Right ventricle myocardium superior (tissue), 1 donor: ENCODE data around the gene ADAMTS12. TPM values are rescaled to one million over a fixed set of nuclear protein-coding genes. Genes with fewer than 3 reads are reported as not detected.

ENCODE experiments used
- ATAC-seq: fragments of 200-7000 bp; cut with Tn5 transposase; one replicate; pipeline ENCODE4 v1.9.1; 2020; ENCODE audit warnings: mild to moderate bottlenecking; ENCODE audit not compliant: poor library complexity
- DNase-seq: peaks from one replicate; pipeline ENCODE4 v3.0.0-alpha.2; 2020
- intact Hi-C: fragments of 100-400 bp; cut with DNase I; formaldehyde crosslinking; loops from one replicate; pipeline ENCODE4 v1.11.2; 2022
- total RNA-seq: library from RNA; stranded (reverse); fragmentation: NEBNext Ultra II Directional; extraction: Animal tissue kit (Norgen Biotek cat#: 25700); gene quantifications from one replicate; pipeline ENCODE4 v1.2.1, GENCODE V29; 2021
- donor health status: DM: no; HTN: yes; CAD: no; lungs with severe emphysema.

ADAMTS12 gene
- total RNA-seq, 1 donor from 2014 or later = 1.7 TPM

DNA sequence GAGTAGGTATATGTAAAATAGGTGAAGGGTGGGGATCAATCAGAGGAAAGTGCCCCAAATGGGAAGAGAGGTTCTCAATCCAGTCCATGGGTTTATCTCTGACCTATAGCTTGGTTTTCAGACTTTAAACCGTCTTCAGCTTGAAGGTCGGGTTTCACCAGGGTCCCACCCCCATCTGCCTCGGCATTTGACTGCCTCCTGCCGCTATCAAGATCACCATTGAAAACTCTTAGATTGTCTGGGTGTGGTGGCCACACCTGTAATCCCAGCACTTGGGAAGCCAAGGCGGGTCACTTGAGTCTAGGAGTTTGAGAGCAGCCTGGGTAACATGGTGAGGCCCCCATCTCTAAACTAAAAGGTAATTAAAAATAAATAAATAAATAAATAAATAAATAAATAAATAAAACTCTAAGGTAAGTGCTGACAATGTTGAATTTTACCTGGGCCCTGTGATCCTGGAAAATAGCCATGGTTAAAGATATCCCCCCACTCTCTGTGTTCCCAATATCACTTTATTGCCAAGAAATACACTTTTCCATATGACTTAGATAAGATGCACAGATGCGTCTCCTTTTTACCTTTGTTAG is 402.2 kb downstream of the ADAMTS12 start:
- intact Hi-C loops = no loop called here
- ATAC-seq = no peak

DNA sequence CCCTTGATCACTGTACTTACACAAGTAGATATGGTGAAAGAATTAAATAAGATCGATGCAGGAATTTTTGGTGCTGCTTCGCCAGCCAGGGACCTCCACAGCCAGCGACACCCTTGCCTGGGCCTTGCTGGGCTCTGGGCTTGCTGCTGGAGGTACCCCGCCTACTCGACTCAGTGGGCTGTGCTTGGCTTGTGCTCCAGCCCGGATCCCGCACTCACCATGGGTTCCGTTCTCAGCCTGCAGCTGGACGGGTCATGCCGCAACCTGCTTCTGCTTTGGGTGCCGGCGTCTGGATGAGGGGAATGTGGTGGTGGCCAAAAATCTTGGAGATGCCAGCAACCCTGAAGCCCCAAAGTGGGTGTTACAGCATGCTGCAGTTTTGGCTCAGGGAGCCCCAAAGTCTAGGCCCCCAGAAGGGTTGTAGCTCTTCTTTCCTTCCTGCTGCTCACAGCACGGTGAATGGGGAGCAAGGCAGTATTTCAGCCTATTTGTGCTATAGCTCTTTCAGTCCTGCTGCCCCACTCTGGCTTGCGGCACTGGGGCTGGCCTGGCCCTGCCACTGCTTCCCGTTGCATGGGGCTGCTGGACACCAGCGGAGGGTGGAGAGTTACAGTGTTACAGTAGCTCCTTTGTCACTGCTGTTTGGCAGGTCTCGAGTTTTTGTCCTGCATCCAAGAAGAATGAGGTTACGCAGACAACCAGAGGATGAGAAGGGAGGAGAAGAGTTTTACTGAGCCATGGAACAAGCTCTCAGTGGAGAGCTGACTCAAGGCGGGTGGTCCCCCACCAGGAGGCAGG is 403.0 kb downstream of the ADAMTS12 start:
- ATAC-seq (no peak), DNase-seq (no peak)
- intact Hi-C loops = no loop called here

More for the DNA sequence above, 402.2 kb downstream of the ADAMTS12 start:
- DNase-seq = no peak

DNA sequence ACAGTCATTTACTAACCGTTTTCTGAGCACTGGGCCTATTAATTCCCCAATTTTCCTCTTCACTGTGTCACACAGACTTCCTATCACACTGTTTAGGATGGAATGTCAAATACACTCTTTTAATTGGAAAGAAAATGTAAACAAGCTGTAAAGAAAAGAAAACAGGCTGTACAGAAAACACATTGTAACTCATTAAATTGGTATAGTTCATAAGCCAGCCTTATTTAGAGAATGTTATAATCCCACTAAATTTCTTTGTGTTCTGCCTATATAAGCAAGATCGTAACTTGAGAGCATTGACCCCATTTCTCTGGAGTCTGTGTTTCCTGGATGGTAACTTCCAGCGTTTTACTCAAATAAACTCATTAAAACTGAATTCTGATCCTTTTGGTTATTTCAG is 404.6 kb downstream of the ADAMTS12 start:
- intact Hi-C loops = no loop called here
- no peak for ATAC-seq

DNA sequence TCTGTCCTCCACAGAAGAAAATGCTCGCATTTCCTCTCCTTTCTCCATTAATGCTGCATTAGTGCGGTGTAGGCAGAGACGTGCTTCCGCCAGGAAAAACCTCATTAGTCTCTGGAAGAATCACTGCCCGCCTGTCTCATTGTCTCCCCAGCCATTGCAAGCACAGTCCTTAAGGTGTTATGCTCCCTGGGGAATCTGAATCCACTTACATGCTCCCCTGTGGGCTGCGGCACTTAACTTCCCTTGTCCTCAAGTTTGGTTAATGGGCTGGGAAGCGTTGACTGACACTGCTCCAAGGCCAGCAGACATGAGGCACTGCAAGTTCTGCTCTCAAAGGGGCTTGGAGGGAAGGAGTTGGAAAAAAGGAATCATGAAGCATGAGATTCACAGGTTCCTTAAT is 409.5 kb downstream of the ADAMTS12 start:
- intact Hi-C loops = no loop called here
- no peak for DNase-seq

More for the DNA sequence above, 404.6 kb downstream of the ADAMTS12 start:
- no peak for DNase-seq

DNA sequence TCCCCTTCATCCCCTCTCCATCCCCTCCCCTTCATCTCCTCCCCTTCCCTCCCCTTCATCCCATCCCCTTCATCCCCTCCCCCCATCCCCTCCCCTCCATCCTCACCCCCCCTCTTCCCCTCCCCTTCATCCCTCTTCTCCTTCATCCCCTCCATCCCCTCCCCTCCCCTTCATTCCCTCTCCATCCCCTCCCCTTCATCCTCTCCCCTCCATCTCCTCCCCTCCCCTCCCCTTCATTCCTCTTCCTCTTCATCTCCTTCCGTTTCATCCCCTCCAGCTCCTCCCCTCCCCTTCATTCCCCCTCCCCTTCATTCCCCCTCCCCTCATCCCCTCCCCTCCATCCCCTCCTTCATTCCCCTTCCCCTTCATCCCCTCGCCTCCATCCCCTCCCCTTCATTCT is 410.9 kb downstream of the ADAMTS12 start:
- no peak for ATAC-seq
- intact Hi-C loops = no loop called here
- DNase-seq = no peak

More for the DNA sequence above, 409.5 kb downstream of the ADAMTS12 start:
- no peak for ATAC-seq

DNA sequence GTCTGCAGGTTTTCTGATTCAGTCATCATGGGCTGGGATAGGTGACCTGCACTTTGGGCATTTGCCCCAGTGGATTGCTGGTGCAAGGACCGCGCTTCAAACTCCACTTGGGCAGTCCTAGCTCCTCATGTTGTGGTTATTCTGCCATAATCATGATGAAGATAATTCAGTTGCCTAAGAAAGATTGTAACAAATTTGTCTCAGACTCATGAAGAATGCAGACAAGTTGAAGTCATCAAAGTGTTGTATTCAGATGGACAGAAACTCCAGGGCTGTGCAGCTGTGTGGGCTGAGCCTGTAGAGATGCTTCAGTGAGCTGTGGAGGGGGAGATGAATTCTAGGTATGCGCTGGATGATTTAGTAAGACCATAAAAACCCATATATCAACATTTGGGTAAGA is 412.5 kb downstream of the ADAMTS12 start:
- DNase-seq = no peak
- no peak for ATAC-seq
- intact Hi-C loops = no loop called here

DNA sequence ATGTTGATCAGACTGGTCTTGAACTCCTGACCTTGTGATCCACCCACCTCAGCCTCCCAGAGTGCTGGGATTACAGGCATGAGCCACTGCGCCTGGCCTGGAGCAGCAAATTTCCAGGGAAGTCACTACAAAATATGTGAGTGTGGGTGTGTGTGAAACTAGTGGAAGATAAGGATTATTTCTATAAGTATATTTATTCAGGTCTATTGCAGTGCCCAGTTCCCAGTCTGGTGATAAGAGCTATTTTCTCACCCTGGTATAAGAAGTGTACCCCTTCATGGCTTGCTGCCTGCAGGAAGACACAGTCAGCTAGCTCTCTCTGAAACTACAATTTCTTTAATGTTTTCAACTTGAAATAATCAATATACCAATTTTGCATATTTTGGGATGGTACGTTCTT is 414.0 kb downstream of the ADAMTS12 start:
- ATAC-seq (no peak), DNase-seq (no peak)
- intact Hi-C loops = no loop called here

DNA sequence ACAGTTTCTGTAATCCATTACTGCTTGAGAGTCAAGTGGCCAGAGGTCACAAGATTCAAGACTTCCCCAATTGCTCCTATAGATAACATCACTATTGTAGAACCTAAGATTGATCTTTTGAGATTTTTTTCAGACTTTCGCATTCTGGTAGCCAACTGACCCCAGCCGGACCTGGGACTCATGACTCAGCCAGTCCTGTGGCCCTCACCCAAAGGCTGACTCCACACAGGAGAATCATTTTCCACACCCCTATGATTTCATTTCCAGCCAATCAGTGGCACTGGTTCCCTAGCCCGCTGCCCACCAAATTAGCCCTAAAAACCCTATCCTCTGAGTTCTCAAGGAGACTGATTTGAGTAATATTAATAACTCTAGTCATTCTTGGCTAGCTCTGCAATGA is 414.8 kb downstream of the ADAMTS12 start:
- no peak for DNase-seq
- no peak for ATAC-seq
- intact Hi-C loops = no loop called here

DNA sequence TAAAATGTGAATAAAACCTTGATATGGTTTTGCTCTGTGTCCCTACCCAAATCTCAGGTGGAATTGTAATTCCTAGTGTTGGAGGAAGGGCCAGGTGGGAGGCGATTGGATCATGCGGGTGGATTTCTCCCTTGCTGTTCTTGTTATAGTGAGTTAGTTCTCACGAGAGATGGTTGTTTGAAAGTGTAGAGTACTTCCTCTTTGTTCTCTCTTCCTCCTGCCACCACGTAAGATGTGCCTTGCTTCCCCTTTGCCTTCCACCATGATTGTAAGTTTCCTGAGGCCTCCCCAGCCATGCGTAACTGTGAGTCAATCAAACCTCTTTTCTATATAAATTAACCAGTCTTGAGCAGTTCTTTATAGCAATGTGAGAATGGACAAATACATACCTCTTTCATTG is 416.1 kb downstream of the ADAMTS12 start:
- no peak for ATAC-seq
- no peak for DNase-seq
- intact Hi-C loops = no loop called here

DNA sequence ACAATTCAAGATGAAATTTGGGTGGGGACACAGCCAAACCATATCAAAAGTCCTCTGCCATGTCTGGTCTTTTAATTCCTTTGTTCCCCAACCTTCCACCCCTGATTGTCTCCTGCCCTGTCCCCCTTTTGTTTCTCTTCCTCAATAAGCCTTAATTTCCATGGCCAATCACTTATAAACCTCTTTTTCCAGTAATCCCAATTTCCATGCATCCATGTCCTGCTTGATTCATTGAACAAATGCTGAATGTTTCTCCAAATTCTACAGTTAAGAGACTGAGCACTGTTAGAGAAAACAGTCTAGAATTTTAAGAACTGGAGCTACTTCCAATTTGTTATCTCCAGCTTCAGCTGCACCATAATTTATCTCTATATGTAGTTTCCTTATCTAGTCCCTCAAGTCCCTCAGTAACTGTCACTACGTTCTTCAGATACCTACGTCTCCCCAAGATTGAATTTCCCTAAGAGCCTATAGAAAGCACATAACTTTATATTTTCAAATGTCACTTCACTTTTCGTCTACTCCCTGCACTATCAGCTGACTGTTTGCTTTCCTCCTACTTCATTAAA is 416.8 kb downstream of the ADAMTS12 start:
- DNase-seq (no peak), ATAC-seq (no peak)
- intact Hi-C loops = no loop called here

DNA sequence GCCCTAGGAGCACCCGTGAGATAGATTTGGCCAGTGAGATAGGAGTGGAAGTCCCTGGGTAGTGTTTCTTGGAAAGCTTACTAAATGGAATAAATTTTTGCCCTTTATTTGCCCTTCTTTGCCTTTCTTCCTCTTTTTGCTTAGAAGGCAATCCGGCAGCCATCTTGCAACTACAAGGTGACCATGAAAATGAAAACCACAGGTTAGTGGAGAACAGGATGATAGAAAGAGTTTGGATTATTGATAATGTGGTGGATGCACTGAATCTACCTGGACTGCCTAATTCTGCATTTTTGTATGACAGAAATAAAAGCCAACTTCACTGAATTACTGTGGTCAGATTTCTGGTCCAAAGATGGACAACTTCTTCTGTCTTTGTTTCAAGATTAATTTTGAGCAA is 417.8 kb downstream of the ADAMTS12 start:
- no peak for DNase-seq
- intact Hi-C loops = no loop called here
- no peak for ATAC-seq

Other genes with a start within 250 kb of the ADAMTS12 start
- gene RXFP3, start 44.4 kb upstream of the ADAMTS12 start, total RNA-seq = not detected
- gene SLC45A2, start 92.7 kb upstream of the ADAMTS12 start, total RNA-seq = not detected
- 5.5 TPM for gene AMACR, start 116.1 kb upstream of the ADAMTS12 start, total RNA-seq
- gene C1QTNF3, start 151.2 kb upstream of the ADAMTS12 start, total RNA-seq = 0.70 TPM